Left lung (tissue), 10 donors: ENCODE results near the gene GMIP. TPM values are rescaled to one million over a fixed set of nuclear protein-coding genes. Genes with fewer than 3 reads are reported as not detected.

Experiments used
- ATAC-seq: fragments of 200-7000 bp; cut with Tn5 transposase; one replicate; pipeline ENCODE4 v1.9.1; 2020; ENCODE audit warnings: moderate library complexity
- DNase-seq, 4 donors: peaks; one replicate each; pipeline ENCODE4 v3.0.0-alpha.2; 2013 to 2020
- H3K27ac ChIP-seq, 2 donors: fragments of 200-600 bp; sonication (generic) in 1 of 2; one replicate each; pipeline versions ENCODE4 v1.5.0 to v1.8.0; 2020 to 2021
- H3K27me3 ChIP-seq, 2 donors: fragments of 200-600 bp; sonication (generic) in 1 of 2; one replicate each; pipeline versions ENCODE4 v1.5.0 to v1.8.0; 2020 to 2021
- H3K36me3 ChIP-seq, 2 donors: fragments of 200-600 bp; sonication (generic) in 1 of 2; one replicate each; pipeline versions ENCODE4 v1.5.0 to v1.8.0; 2020 to 2021
- H3K4me1 ChIP-seq, 2 donors: fragments of 200-600 bp; one replicate each; pipeline ENCODE4 v1.8.0; 2021
- H3K4me3 ChIP-seq, 2 donors: fragments of 200-600 bp; sonication (generic) in 1 of 2; one replicate each; pipeline versions ENCODE4 v1.5.0 to v1.8.0; 2020 to 2021; ENCODE audit warnings: mild to moderate bottlenecking in 1 of 2
- H3K9me3 ChIP-seq, 2 donors: fragments of 200-600 bp; sonication (generic) in 1 of 2; one replicate each; pipeline versions ENCODE4 v1.5.0 to v1.8.0; 2020 to 2021
- CTCF ChIP-seq, 2 donors: fragments of 200-600 bp; sonication (generic) in 1 of 2; IDR thresholded peaks; one replicate each; pipeline versions ENCODE4 v1.5.0 to v1.8.0; 2021; ENCODE audit warnings: antibody characterized with exemption in 2 of 2
- intact Hi-C, 2 donors: fragments of 100-400 bp; cut with DNase I; formaldehyde crosslinking; loops; one replicate each; pipeline versions ENCODE4 v1.11.2 to v1.14.2; 2022
- polyA plus RNA-seq, 6 donors: library from polyadenylated mRNA; unstranded; fragments of 120-200 nt; gene quantifications; one replicate each; pipeline ENCODE4 v1.2.1, GENCODE V29; 2013; ENCODE audit not compliant: insufficient read length in 6 of 6
- total RNA-seq, 2 donors: library from RNA; stranded (reverse); fragmentation: NEBNext Ultra II Directional; extraction: Animal tissue kit (Norgen Biotek cat#: 25700); gene quantifications; one replicate each; pipeline ENCODE4 v1.2.1, GENCODE V29; 2021
- donor health status: DM: no; HTN: yes; CAD: no.
- donor health status: DM: no; HTN: no; CAD: no.

The GMIP gene
- total and polyA plus RNA-seq, 8 donors = 9.1 to 57.2 (median 11.1) TPM

GRCh38 chr19:19579533-19580361, 63.7 kb downstream of the GMIP start:
- no peaks in the 10 kb centered on the region for H3K9me3 ChIP-seq
- H3K4me3 ChIP-seq = no peak overlapping the region
- no peak for TF ChIP-seq CTCF (IDR thresholded peaks at IDR 0.05)
- no peaks in the 10 kb centered on the region for H3K4me1 ChIP-seq
- no peaks in the 10 kb centered on the region for H3K27me3 ChIP-seq
- no peaks in the 10 kb centered on the region for H3K36me3 ChIP-seq
- intact Hi-C loops = no loop called here
- no peak overlapping the region for H3K27ac ChIP-seq
- ATAC-seq (no peak), DNase-seq (peak in 1 of 4 donors; percentile 73)

Other genes with a start within 250 kb of the GMIP start
- gene GATAD2A, start 238.0 kb downstream of the GMIP start, total RNA-seq = 10 to 100 TPM; 66.3 to 97.3 TPM
- gene GATAD2A, start 238.0 kb downstream of the GMIP start, polyA plus RNA-seq = 10 to 100 TPM; 39.3 to 61.1 (median 46.9) TPM
- 1 to 10 TPM; 1.3 to 1.4 TPM for gene TSSK6, start 128.1 kb downstream of the GMIP start, total RNA-seq
- 1 to 10 TPM in 4 of 6 donors, under 1 TPM in 2; 0.67 to 1.4 (median 1.2) TPM for gene TSSK6, start 128.1 kb downstream of the GMIP start, polyA plus RNA-seq
- 100 to 1,000 TPM; 246 to 303 TPM for gene NDUFA13, start 127.4 kb downstream of the GMIP start, total RNA-seq
- 100 to 1,000 TPM; 169 to 214 (median 208) TPM for gene NDUFA13, start 127.4 kb downstream of the GMIP start, polyA plus RNA-seq
- 1 to 10 TPM; 2.7 to 3.5 TPM for gene YJEFN3, start 114.7 kb downstream of the GMIP start, total RNA-seq
- 10 to 100 TPM in 5 of 6 donors, 1 to 10 TPM in 1; 8.8 to 13.6 (median 12.3) TPM for gene YJEFN3, start 114.7 kb downstream of the GMIP start, polyA plus RNA-seq
- 10 to 100 TPM in 1 of 2 donors, under 1 TPM in 1; 0.31 to 17.8 TPM for gene CILP2, start 105.4 kb downstream of the GMIP start, total RNA-seq
- under 1 TPM; 0.14 to 0.51 (median 0.23) TPM for gene CILP2, start 105.4 kb downstream of the GMIP start, polyA plus RNA-seq
- 1 to 10 TPM; 1.8 to 3.4 TPM for gene PBX4, start 25.0 kb downstream of the GMIP start, total RNA-seq
- 10 to 100 TPM; 14.0 to 22.0 (median 18.0) TPM for gene PBX4, start 25.0 kb downstream of the GMIP start, polyA plus RNA-seq
- gene LPAR2, start 15.4 kb downstream of the GMIP start, total RNA-seq = 10 to 100 TPM; 16.1 to 36.2 TPM
- gene LPAR2, start 15.4 kb downstream of the GMIP start, polyA plus RNA-seq = 10 to 100 TPM; 39.5 to 60.8 (median 45.5) TPM
- 10 to 100 TPM; 51.2 to 74.8 TPM for gene ATP13A1, start 20.0 kb upstream of the GMIP start, total RNA-seq
- gene ATP13A1, start 20.0 kb upstream of the GMIP start, polyA plus RNA-seq = 10 to 100 TPM; 39.3 to 59.2 (median 43.3) TPM
- 10 to 100 TPM in 1 of 2 donors, 1 to 10 TPM in 1; 9.7 to 13.6 TPM for gene ZNF101, start 25.2 kb upstream of the GMIP start, total RNA-seq
- 10 to 100 TPM; 11.6 to 17.5 (median 13.9) TPM for gene ZNF101, start 25.2 kb upstream of the GMIP start, polyA plus RNA-seq
- 1 to 10 TPM; 4.7 to 4.8 TPM for gene ZNF14, start 89.5 kb upstream of the GMIP start, total RNA-seq
- 10 to 100 TPM; 10.8 to 15.3 (median 13.2) TPM for gene ZNF14, start 89.5 kb upstream of the GMIP start, polyA plus RNA-seq
- gene ZNF506, start 178.1 kb upstream of the GMIP start, total RNA-seq = 10 to 100 TPM; 16.8 to 18.6 TPM
- 10 to 100 TPM; 33.7 to 45.0 (median 42.2) TPM for gene ZNF506, start 178.1 kb upstream of the GMIP start, polyA plus RNA-seq
- gene ZNF253, start 222.2 kb upstream of the GMIP start, total RNA-seq = 10 to 100 TPM in 1 of 2 donors, 1 to 10 TPM in 1; 9.1 to 11.4 TPM
- 10 to 100 TPM; 27.6 to 36.8 (median 33.9) TPM for gene ZNF253, start 222.2 kb upstream of the GMIP start, polyA plus RNA-seq